GM18511 (cell line): ENCODE data around the gene TWIST2.

Source experiments
- ATAC-seq: cut with Tn5 transposase; IDR thresholded peaks from one replicate; pipeline ENCODE4 v1.9.1; 2021; ENCODE audit warnings: mild to moderate bottlenecking, moderate library complexity; ENCODE audit not compliant: unreplicated experiment

The TWIST2 gene

DNA sequence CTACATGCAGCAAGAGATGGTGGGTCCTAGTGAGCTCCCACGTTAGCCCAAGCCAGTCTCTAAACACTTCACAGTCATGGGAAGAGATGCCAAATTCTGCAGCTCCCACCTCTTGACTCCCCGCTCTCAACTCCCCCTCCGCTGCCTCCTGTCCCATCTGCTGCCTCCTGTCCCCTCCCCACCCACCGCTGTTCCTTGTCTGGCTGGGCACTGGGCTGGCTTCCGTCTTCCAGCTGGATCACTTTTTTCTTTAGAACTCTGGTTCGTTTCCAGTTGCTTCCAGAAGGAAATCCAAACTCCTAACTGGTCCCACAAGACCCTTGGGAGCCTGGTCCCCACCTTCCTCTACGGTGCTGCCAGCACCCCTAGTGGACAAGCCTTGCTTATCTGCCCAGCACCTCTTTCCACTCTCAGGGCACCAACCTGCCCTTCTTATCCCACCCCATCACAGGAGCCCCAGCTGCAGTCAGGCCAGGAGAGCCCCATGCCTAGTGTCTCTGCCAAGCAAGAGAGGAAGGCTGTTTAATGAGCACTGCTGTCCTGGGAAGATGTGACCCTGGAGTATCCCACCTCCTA, 12.1 kb upstream of the TWIST2 start:
- ATAC-seq, result no peak

DNA sequence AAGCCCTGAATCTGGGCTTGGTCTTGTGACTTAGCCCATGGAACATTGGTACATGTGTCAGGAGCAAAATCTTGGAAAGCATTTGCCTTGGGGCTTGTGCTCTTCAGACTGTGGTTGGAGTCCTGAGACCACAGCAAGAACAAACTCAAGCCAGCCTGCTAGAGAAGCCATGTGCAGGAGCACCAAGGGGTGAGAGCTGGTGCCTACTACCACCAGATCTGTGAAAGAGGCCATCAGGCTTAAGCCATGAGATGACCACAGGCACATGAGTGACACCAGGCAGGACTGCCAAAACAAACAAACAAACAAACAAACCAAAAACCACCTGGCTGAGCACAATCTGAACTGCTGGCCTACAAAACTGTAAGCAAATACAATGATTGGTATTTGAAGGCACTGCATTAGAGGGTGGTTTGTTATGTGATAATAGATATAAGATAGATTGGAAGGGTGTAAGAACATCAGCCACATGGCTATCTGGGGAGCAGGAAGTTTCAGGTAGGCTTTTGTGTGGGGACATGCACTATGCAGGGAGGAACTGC, 9.0 kb upstream of the TWIST2 start:
- no peak for ATAC-seq

DNA sequence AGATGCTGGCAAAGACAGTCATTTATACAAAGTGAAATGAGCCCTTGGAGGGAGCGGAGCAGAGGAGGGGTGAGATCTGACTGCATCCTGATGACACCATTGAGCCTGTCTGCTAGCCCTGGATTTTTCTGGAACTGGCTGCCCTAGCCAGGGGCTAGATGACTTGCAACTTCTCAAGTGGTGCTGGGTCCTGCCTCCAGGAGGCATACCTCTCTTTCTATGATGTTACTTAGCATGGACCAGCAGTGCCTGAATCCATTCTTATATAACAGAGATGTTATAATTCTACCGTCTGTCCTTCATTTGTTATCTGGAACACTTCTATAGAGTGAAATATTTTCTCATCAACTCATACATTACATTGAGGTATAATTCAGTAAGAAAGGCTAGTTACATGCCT, 8.5 kb upstream of the TWIST2 start:
- ATAC-seq, result no peak

DNA sequence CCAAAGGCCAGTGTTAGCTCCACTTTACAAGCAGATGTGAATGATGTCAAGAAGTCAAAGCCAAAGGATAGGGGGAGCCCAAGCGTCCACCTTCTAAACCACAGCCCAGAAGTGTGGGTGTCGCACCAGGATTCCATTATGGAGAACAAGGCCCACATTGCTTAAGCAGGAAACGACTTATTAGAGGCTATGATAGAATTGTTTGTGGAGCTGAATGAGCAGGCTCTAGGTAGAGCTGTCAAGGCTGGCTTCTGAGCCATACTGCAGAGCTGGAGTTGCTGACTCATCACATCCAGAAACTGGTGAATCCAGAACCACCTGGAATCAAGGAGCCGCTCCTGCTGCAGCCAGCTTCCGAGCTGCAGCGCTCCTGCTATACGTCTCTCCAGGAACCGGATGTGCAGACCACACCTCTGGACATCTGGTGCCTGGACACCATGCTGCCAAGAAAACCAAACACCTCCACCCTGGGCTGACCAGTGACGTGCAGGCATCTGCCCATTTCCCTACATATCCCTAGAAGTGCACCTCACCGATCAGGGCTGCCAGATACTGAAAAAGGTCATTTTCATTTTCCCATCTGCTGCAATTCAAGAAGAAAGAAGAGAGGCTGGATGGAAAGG, 6.2 kb upstream of the TWIST2 start:
- no peak for ATAC-seq

GRCh38 chr2:238843476-238843875, 4.4 kb upstream of the TWIST2 start:
- no peak for ATAC-seq

- ATAC-seq, result no peak
Observed at GRCh38 chr2:238845583-238846377, 2.1 kb upstream of the TWIST2 start.

- ATAC-seq, result no peak
Observed at GRCh38 chr2:238846378-238846627, 1.6 kb upstream of the TWIST2 start.

DNA sequence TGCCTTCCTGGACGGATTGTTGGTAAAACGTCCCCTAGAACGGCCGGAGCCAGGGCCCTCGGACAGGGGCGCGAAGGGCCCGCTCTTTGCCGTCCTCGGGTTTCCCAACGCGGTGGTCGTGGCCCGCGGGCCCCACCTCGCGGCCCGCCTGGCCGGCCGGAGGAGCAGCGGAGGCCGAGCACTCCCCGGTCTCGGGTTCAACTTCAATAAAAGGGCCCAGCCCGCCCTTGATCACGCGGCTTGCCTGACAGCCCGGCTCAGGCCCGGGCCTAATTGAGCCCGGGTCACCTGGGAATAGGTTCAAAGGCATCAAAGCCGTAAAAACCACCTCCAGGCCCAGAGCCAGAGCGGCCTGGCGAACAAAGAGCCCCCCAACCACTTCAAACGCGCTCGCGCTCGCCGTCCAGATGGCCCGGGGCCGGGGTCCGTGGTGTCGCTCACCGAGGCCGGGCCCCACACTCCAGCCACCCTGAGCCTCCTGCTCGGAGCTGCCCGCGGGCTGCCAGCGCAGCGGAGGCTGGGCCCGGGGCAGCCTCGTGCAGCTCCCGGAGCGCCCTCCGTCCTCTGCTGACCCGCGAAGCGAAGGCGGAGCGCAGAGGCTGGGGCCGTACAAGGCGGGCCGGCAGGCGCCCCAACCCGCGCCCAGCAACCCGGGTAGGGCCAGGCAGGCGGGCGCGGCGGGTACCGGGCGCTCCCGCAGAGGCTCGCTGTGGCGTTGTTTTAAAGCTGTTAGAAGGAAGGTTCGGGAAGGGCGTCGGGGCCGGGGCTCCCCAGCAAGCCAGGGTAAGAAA, 1.1 kb upstream of the TWIST2 start:
- no peak for ATAC-seq

DNA sequence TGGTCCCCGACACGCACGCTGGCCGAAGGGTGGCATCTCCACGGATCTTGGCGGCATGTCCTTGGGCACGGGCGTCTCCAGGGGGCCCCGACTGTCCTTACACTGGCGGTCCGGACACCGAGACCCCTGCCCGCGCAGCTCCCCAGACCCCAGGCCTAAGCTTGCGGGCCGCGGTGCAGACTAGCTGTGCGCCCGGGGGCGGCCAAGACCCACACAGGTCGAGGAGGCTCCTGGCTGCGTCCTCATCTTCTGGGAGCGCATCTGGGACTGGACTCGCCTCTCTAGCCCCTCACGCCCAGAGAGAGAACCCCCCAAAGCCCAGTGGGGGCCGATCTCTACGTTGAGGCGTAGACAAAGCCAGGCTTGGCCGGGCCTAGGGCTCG, 475 bp upstream of the TWIST2 start:
- no peak for ATAC-seq

DNA sequence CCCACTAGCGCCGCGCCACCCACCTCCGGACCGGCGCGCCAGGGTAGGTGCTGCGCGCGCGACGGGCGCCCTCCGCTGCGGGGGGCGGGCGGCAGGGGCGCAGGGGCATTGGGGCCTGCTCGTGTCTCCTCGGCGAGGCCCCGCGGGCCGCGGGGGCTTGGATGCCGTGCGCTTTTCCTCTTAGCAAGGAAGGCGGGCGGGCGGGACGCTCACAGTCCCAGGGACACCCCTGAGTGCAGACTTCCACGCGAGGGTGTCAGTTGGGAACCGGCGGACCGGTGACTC, 748 bp downstream of the TWIST2 start:
- ATAC-seq, result no peak

DNA sequence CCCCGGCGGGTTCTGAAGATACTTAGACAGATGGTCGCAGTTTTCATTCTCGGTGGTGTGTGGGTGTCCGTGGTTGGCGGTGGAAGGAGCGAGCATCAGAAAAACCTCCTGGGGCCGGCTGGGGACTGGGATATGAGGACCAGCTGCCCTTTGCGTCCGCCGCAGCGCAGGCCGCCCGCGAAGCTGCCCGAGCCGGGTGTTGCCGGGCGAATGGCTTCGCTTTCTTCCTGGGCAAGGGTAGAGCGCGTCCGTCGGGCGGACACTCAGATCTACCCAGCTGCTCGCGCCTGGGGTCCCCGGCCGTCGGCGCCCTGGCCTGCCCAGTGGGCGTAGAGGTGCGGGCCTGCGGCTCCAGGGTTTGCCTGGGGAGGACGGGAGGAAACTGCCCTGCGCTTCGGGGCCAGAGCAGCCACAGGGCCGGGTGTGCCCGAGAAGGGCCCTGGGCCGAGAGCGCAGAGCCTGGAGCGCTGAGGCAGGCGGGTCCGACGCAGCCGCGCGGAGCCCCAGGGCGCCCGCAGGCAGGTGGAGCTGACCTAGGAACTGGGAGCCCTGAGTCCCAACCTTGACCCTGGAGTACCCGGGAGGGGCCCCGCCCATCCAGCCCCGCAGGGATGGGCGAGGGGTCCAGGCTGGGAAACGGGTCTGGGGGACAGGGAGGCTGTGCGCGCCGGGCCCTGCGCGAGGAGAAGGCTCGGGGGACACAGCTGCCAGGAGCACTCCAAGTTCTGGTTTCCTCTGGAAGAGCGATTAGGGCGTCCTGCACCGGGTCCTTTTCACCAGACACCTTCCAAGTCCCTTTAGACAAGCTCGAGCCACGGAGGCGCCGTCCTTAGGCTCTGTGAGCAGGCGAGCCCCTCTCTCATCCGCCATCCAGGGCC, 1.3 kb downstream of the TWIST2 start:
- no peak for ATAC-seq

GRCh38 chr2:238850091-238850490, 2.2 kb downstream of the TWIST2 start:
- ATAC-seq, result no peak

GRCh38 chr2:238851026-238851425, 3.1 kb downstream of the TWIST2 start:
- ATAC-seq, result no peak

DNA sequence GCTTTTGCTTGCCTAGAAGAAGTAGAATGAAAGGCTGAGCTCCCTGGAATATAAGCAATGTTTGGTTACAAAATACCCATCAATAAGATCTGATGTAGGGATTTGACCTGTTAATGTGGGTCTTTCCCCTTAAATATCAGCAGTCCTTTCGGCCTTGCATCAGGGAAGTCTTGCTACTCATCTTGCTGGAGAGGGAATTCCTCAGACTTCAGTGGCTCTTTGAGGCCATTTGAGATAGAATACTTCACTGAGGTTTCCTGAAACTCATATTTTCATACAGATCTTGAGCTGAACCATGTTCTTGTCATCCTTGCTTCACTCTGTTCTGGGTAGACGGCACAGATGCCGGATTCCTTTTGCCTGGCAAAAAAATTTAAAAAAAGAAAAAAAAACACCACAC, 3.9 kb downstream of the TWIST2 start:
- ATAC-seq, result no peak

- ATAC-seq, result no peak
Observed at GRCh38 chr2:238852206-238852869, 4.5 kb downstream of the TWIST2 start.

- ATAC-seq, result no peak
Observed at GRCh38 chr2:238853218-238853617, 5.3 kb downstream of the TWIST2 start.

DNA sequence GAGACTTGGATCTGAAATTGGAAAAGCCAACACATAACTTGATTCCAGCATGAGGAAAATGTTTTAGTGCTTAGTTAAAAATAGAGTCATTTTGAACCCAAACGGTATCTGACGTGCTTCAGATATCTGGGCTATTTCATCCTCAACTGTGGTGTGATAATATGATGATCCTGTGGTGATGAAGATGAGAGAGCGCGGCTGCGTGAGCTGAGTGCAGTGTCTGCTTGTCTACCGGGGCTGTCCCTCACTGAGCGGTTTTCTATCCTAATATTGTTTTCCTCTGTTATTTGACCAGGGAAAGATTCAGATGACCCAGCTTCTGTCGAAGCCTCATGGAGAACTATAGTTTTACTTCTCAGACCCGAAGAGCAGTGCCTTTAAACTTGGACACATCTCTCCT, 5.8 kb downstream of the TWIST2 start:
- no peak for ATAC-seq

- ATAC-seq, result no peak
Observed at GRCh38 chr2:238854246-238854645, 6.4 kb downstream of the TWIST2 start.

DNA sequence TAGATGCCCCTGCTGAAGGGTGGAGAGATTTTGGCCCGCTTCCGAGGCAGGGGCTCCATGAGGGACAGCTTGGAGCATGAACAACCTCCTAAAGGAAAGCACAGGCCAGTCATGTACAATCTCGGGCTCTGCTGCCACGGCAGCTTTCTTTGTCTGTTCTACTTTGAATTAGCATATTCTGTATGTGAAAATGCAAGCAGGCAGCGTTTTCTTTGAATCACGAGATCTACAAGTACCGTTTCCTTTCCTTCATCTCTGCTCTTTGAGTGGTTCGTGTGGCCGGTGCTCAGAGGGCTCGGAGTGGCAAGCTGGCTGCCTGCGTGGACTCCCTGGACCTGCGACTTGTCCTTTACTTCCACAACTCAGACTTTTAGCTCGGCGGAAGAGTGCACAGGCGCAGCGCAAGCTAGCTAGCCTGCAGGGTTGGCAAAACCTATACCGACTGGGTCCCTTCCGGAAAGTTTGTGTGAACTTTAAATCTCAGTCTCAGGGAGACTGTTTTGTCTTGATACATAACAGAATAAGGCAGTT, 6.9 kb downstream of the TWIST2 start:
- no peak for ATAC-seq

DNA sequence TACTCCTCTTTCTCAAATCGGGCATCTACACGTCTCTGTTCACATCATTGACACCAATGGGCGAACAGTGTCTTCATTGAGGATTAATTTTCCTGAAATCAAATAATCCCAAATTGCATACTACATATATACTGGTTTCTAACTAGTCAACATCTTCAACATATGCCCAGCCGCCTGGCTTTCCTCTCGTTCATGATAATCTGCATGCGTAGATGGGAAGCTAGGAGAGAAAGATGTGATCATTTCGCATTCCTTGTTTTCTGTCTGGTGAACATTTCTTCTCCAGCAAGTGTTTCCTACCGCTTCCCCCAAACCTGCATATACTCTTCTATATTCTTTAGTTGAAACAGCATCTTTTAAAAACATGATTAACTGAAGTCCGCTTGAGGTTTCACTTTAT, 7.4 kb downstream of the TWIST2 start:
- ATAC-seq, result no peak
